Fibroblast of mammary gland (primary cell): Measurements from ENCODE around the gene WASF1.
"Not testable (repeated sequence)": the region's sequence is repeated elsewhere in the genome, so short reads cannot be mapped to it uniquely, and the experiment has no call there.

Source experiments
- DNase-seq: peaks from one replicate; pipeline ENCODE4 v3.0.0-alpha.2; 2010; ENCODE audit warnings: low read depth
- H3K4me3 ChIP-seq: 2 replicates; pipeline ENCODE4 v1.5.1; 2011; ENCODE audit warnings: low read depth, mild to moderate bottlenecking, low read length, moderate library complexity; ENCODE audit not compliant: control insufficient read depth
- CTCF ChIP-seq: conservative IDR thresholded peaks from 2 replicates; pipeline ENCODE4 v1.5.1; 2011; ENCODE audit warnings: low read depth, low read length, inconsistent platforms; ENCODE audit not compliant: control insufficient read depth, insufficient read depth

WASF1 gene

GRCh38 chr6:110140650-110141049 is 38.8 kb downstream of the WASF1 start:
- no peak overlapping the region for H3K4me3 ChIP-seq
- TF ChIP-seq CTCF: no peak
- DNase-seq: peak; percentile 60

GRCh38 chr6:110139052-110139451 is 40.4 kb downstream of the WASF1 start:
- no peak overlapping the region for H3K4me3 ChIP-seq
- TF ChIP-seq CTCF: no peak
- DNase-seq: no peak

GRCh38 chr6:110137924-110138887 is 41.3 kb downstream of the WASF1 start:
- no peak overlapping the region for H3K4me3 ChIP-seq
- TF ChIP-seq CTCF: no peak
- DNase-seq: no peak

GRCh38 chr6:110130362-110130761 is 49.1 kb downstream of the WASF1 start:
- no peak overlapping the region for H3K4me3 ChIP-seq
- no peak for TF ChIP-seq CTCF
- DNase-seq: no peak

- DNase-seq: peak; percentile 5
- H3K4me3 ChIP-seq: no peak overlapping the region
- no peak for TF ChIP-seq CTCF
These were observed 51.1 kb downstream of the WASF1 start for GRCh38 chr6:110128418-110128817.

GRCh38 chr6:110125361-110125760 is 54.1 kb downstream of the WASF1 start:
- TF ChIP-seq CTCF: no peak
- H3K4me3 ChIP-seq: no peak overlapping the region

GRCh38 chr6:110121655-110122054 is 57.8 kb downstream of the WASF1 start:
- H3K4me3 ChIP-seq, DNase-seq: not testable (repeated sequence)

More at GRCh38 chr6:110125361-110125760, 54.1 kb downstream of the WASF1 start:
- no peak for DNase-seq
